Hepatocyte (in vitro differentiated cells): ENCODE measurements around the gene SPECC1L.

Experiments used
- CTCF ChIP-seq: fragments of 200-600 bp; sonication (generic); IDR thresholded peaks from 2 replicates; pipeline ENCODE4 v1.5.1; 2016; ENCODE audit warnings: antibody characterized with exemption, mild to moderate bottlenecking; ENCODE audit not compliant: poor library complexity
- EZH2phosphoT487 ChIP-seq: fragments of 200-600 bp; sonication (generic); IDR thresholded peaks from one replicate; pipeline ENCODE4 v1.6.1; 2018; ENCODE audit warnings: antibody characterized with exemption, mild to moderate bottlenecking, low read depth, moderate library complexity; ENCODE audit not compliant: unreplicated experiment, severe bottlenecking

- TF ChIP-seq CTCF (no peak), EZH2phosphoT487 (no peak)
Measured at GRCh38 chr22:24455751-24456426, 185.3 kb downstream of the SPECC1L start.
